Uterus (tissue), 4 donors: ENCODE data around the gene MLX. TPM values are rescaled to one million over a fixed set of nuclear protein-coding genes. Genes with fewer than 3 reads are reported as not detected.
A peak's percentile ranks its signal among the peaks of the same experiment; 100 is the strongest.

Experiments used
- DNase-seq, 2 donors: peaks; one replicate each; pipeline ENCODE4 v3.0.0-alpha.2; 2019 to 2020
- H3K27ac ChIP-seq, 2 donors: fragments of 200-600 bp; sonication (generic); 1 replicate in 1 of 2; 2 replicates in 1 of 2; pipeline ENCODE4 v1.5.1; 2016 to 2018
- H3K27me3 ChIP-seq, 2 donors: fragments of 200-600 bp; sonication (generic); one replicate each; pipeline ENCODE4 v1.5.1; 2018 to 2019; ENCODE audit warnings: control low read depth in 1 of 2
- H3K36me3 ChIP-seq, 2 donors: fragments of 200-600 bp; sonication (generic); one replicate each; pipeline ENCODE4 v1.5.1; 2019; ENCODE audit warnings: control low read depth in 1 of 2
- H3K4me1 ChIP-seq, 2 donors: fragments of 200-600 bp; sonication (generic); one replicate each; pipeline ENCODE4 v1.5.1; 2018 to 2019; ENCODE audit warnings: control low read depth in 1 of 2
- H3K4me3 ChIP-seq, 2 donors: fragments of 200-600 bp; sonication (generic); 1 replicate in 1 of 2; 2 replicates in 1 of 2; pipeline ENCODE4 v1.5.1; 2018 to 2019; ENCODE audit warnings: mild to moderate bottlenecking in 1 of 2
- H3K9me3 ChIP-seq, 2 donors: fragments of 200-600 bp; sonication (generic); one replicate each; pipeline ENCODE4 v1.5.1; 2019; ENCODE audit warnings: control low read depth in 1 of 2
- POLR2A ChIP-seq, 2 donors: fragments of 450-650 bp; IDR thresholded peaks; one replicate each; pipeline ENCODE4 v1.6.1; 2016; ENCODE audit warnings: antibody characterized with exemption in 2 of 2, mild to moderate bottlenecking in 1 of 2, moderate library complexity in 1 of 2
- intact Hi-C: fragments of 100-400 bp; cut with DNase I; formaldehyde crosslinking; loops from one replicate; pipeline ENCODE4 v1.15.1; 2023; ENCODE audit warnings: low total_unique reads
- total RNA-seq, 4 donors: library from RNA; depleted of rRNA in 3 of 4; stranded (reverse); fragments of >200 nt in 3 of 4; gene quantifications; one replicate each; pipeline versions ENCODE4 v1.1.0 to v1.2.4, GENCODE V29; 2014 to 2023
- TF ChIP-seq, protein P1 (sequence below), 4 experiments: fragments of 200-600 bp in 2 of 4; fragments of 450-650 bp in 2 of 4; sonication (generic) in 2 of 4; IDR thresholded peaks; one replicate each; pipeline ENCODE4 v1.5.1; 2016 to 2019; ENCODE audit warnings: antibody characterized with exemption in 4 of 4, mild to moderate bottlenecking in 2 of 4, moderate library complexity in 1 of 4
- donor health status: DM: yes; HTN: yes; CAD: no.

Gene MLX
- total RNA-seq, 4 donors from 2014 or later: 6.9 to 50.0 (median 35.1) TPM

DNA sequence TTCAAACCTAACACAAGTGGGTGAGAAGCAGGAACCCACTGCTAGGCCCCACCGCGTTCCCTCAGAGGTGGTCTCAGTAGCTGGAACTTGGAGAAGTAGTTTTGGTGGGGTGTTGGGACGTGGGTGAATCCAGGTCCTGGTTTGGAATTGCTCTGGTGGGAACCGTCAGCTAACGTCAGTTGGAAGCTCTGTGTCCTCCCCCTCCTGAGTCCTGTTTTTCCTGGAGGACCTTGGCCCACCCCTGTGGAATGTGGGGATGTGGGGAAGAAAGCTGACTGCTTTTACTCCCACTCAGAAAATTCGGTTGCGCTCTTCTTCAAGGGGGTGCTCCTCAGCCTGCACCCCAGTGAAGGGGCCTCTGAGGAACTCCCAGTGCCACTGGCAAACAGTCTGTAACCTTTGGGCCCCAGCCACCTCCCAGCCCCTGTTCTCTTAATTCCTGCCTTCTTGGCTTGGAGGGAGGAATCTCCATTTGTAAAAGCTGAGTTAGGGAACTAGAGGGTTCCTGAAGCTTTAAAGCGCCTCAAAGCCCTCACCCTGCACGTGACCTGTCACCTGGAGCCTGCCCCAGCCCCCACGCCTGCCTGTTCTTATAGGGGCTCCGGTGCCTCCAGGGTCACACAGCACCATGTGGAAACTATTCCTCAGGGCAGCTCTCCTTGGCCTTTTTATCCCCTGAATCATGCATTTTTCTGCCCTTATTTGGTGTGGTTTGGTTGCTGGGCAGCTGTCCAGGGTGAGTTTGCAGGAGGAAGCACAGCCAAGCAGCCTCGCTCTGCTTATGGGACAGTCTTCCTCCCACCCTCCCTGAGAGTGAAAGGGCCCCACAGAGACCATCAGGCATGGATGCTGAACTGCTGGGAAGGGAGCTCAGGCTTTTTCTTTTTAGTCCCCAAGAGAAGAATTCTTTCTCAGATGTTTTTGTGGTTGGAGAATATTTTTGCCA, 47.1 kb upstream of the MLX start:
- Histone ChIP-seq H3K9me3 (no peaks in the 10 kb centered on the region), H3K4me3 (no peak overlapping the region), H3K4me1 (peaks cover 62 to 65% of the 10 kb centered on the region in 2 donors), H3K27ac (peak overlapping the region; percentile 95 to 99), H3K27me3 (no peaks in the 10 kb centered on the region), H3K36me3 (no peaks in the 10 kb centered on the region)
- TF ChIP-seq POLR2A (IDR thresholded peaks at IDR 0.05): peak; percentile 28 to 42
- TF ChIP-seq, protein P1, sequence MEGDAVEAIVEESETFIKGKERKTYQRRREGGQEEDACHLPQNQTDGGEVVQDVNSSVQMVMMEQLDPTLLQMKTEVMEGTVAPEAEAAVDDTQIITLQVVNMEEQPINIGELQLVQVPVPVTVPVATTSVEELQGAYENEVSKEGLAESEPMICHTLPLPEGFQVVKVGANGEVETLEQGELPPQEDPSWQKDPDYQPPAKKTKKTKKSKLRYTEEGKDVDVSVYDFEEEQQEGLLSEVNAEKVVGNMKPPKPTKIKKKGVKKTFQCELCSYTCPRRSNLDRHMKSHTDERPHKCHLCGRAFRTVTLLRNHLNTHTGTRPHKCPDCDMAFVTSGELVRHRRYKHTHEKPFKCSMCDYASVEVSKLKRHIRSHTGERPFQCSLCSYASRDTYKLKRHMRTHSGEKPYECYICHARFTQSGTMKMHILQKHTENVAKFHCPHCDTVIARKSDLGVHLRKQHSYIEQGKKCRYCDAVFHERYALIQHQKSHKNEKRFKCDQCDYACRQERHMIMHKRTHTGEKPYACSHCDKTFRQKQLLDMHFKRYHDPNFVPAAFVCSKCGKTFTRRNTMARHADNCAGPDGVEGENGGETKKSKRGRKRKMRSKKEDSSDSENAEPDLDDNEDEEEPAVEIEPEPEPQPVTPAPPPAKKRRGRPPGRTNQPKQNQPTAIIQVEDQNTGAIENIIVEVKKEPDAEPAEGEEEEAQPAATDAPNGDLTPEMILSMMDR (IDR thresholded peaks at IDR 0.05): peak in 2 of 4 experiments; percentile 25 to 45
- intact Hi-C loops: no loop called here
- DNase-seq: peak; percentile 97 to 99

- intact Hi-C loops: no loop called here
- no peak for DNase-seq
- no peak for TF ChIP-seq POLR2A (IDR thresholded peaks at IDR 0.05)
- TF ChIP-seq, protein P1 (IDR thresholded peaks at IDR 0.05): peak in 1 of 4 experiments; percentile 3
- H3K4me1 ChIP-seq: peaks cover 62 to 65% of the 10 kb centered on the region in 2 donors
- no peaks in the 10 kb centered on the region for H3K9me3 ChIP-seq
- no peak overlapping the region for H3K4me3 ChIP-seq
- no peaks in the 10 kb centered on the region for H3K36me3 ChIP-seq
- peak overlapping the region; percentile 95 to 99 for H3K27ac ChIP-seq
- no peaks in the 10 kb centered on the region for H3K27me3 ChIP-seq
Observed at GRCh38 chr17:42520540-42520951, 46.4 kb upstream of the MLX start.

DNA sequence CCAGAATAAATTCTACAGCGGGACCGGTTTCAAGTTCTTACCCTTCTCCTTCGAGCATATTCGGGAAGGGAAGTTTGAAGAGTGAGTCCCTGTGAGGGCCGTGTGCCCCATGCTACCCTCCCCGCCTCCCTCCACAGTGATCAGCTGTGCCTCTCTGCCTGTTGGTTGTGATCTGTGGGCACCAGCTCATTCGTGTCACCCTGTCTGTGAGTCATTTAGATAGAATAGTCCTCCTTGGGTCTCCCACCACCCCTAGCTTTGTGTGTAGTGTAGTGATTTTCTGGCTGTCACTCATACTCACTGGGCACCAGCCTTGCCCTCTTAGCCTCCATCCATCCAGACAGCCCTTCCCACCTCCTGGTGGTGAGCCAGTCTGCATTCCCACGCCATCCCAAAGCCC, 45.9 kb upstream of the MLX start:
- no peak for DNase-seq
- H3K27ac ChIP-seq: peak overlapping the region; percentile 95 to 99
- H3K4me3 ChIP-seq: no peak overlapping the region
- no peaks in the 10 kb centered on the region for H3K9me3 ChIP-seq
- H3K36me3 ChIP-seq: no peaks in the 10 kb centered on the region
- peaks cover 62 to 65% of the 10 kb centered on the region in 2 donors for H3K4me1 ChIP-seq
- TF ChIP-seq POLR2A (IDR thresholded peaks at IDR 0.05): no peak
- TF ChIP-seq, protein P1 (IDR thresholded peaks at IDR 0.05): no peak
- H3K27me3 ChIP-seq: no peaks in the 10 kb centered on the region
- intact Hi-C loops: no loop called here

GRCh38 chr17:42521666-42522262, 45.1 kb upstream of the MLX start:
- TF ChIP-seq, protein P1 (IDR thresholded peaks at IDR 0.05): no peak
- no peak for TF ChIP-seq POLR2A (IDR thresholded peaks at IDR 0.05)
- H3K36me3 ChIP-seq: no peaks in the 10 kb centered on the region
- H3K27me3 ChIP-seq: no peaks in the 10 kb centered on the region
- no peak overlapping the region for H3K4me3 ChIP-seq
- intact Hi-C loops: no loop called here
- H3K9me3 ChIP-seq: no peaks in the 10 kb centered on the region
- peak overlapping the region; percentile 95 to 99 for H3K27ac ChIP-seq
- H3K4me1 ChIP-seq: peaks cover 56 to 60% of the 10 kb centered on the region in 2 donors
- DNase-seq: peak in 1 of 2 donors; percentile 62
